Spleen (tissue), 13 donors: ENCODE results near the gene PTGER1. TPM values are rescaled to one million over a fixed set of nuclear protein-coding genes. Genes with fewer than 3 reads are reported as not detected.

Experiments used
- DNase-seq: peaks from one replicate; pipeline ENCODE4 v3.0.0-alpha.2; 2020
- H3K27ac ChIP-seq, 8 donors: fragments of 200-600 bp; sonication (generic) in 7 of 8; 1 replicate in 4 of 8; 2 replicates in 4 of 8; pipeline versions ENCODE4 v1.5.0 to v1.8.0; 2016 to 2021; ENCODE audit warnings: inconsistent platforms in 4 of 8, mild to moderate bottlenecking in 4 of 8, moderate library complexity in 1 of 8
- H3K27me3 ChIP-seq, 7 donors: fragments of 200-600 bp; sonication (generic) in 6 of 7; replicated peaks in 1 of 7; 1 replicate in 4 of 7; 2 replicates in 3 of 7; pipeline versions ENCODE4 v1.5.0 to v1.8.0; 2016 to 2021; ENCODE audit warnings: inconsistent platforms in 3 of 7, mild to moderate bottlenecking in 1 of 7
- H3K36me3 ChIP-seq, 6 donors: fragments of 200-600 bp; sonication (generic) in 5 of 6; 1 replicate in 4 of 6; 2 replicates in 2 of 6; pipeline versions ENCODE4 v1.5.0 to v1.8.0; 2016 to 2021; ENCODE audit warnings: inconsistent platforms in 2 of 6
- H3K4me1 ChIP-seq, 6 donors: fragments of 200-600 bp; sonication (generic) in 5 of 6; 1 replicate in 3 of 6; 2 replicates in 3 of 6; pipeline versions ENCODE4 v1.5.0 to v1.8.0; 2016 to 2021; ENCODE audit warnings: inconsistent platforms in 3 of 6
- H3K4me3 ChIP-seq, 8 donors: fragments of 200-600 bp; sonication (generic) in 7 of 8; 1 replicate in 4 of 8; 2 replicates in 4 of 8; pipeline versions ENCODE4 v1.5.0 to v1.8.0; 2016 to 2021; ENCODE audit warnings: inconsistent platforms in 4 of 8, mild to moderate bottlenecking in 4 of 8, moderate library complexity in 2 of 8
- H3K9me3 ChIP-seq, 8 donors: fragments of 200-600 bp; sonication (generic) in 7 of 8; 1 replicate in 4 of 8; 2 replicates in 4 of 8; pipeline versions ENCODE4 v1.5.0 to v1.8.0; 2016 to 2021; ENCODE audit warnings: inconsistent platforms in 4 of 8
- POLR2A ChIP-seq, 3 donors: fragments of 450-650 bp; IDR thresholded peaks; one replicate each; pipeline ENCODE4 v1.5.1; 2017; ENCODE audit warnings: antibody characterized with exemption in 3 of 3, mild to moderate bottlenecking in 1 of 3
- POLR2AphosphoS5 ChIP-seq, 3 donors: sonication (generic); formaldehyde crosslinking; IDR thresholded peaks; one replicate each; pipeline ENCODE4 v1.5.1; 2017; ENCODE audit warnings: antibody characterized with exemption in 3 of 3
- WGBS, 5 donors: extraction: QIAGEN DNeasy Blood & Tissue Kit in 3 of 5; methylation state at CpG; one replicate each; pipeline versions ENCODE4 v1.1.5 to v1.1.7; 2013 to 2018; 5-methylcytosine and 5-hydroxymethylcytosine counted together
- intact Hi-C: fragments of 100-400 bp; cut with DNase I; formaldehyde crosslinking; loops from one replicate; pipeline ENCODE4 v1.15.0; 2023; ENCODE audit warnings: low total_unique reads
- long read RNA-seq, 2 donors: transcript quantifications; one replicate each; lab custom pipeline, GENCODE V29; 2026
- polyA plus RNA-seq, 3 donors: library from polyadenylated mRNA; stranded (reverse); fragments of 200-250 nt; gene quantifications; one replicate each; pipeline ENCODE4 v1.2.1, GENCODE V29; 2013
- total RNA-seq, 7 donors: library from RNA; depleted of rRNA in 3 of 7; stranded (reverse); fragments of >200 nt in 3 of 7; fragmentation: NEBNext Ultra II Directional in 4 of 7; extraction: Animal tissue kit (Norgen Biotek cat#: 25700) in 4 of 7; gene quantifications; one replicate each; pipeline versions ENCODE4 v1.1.0 to v1.2.1, GENCODE V29; 2016 to 2021
- TF ChIP-seq, protein P1 (sequence below), 11 experiments: fragments of 200-600 bp in 7 of 11; fragments of 450-650 bp in 4 of 11; sonication (generic) in 4 of 11; IDR thresholded peaks in 8 of 11; conservative IDR thresholded peaks in 3 of 11; 1 replicate in 7 of 11; 2 replicates in 4 of 11; pipeline versions ENCODE4 v1.4.0 to v1.8.0; 2016 to 2021; ENCODE audit warnings: antibody characterized with exemption in 11 of 11, inconsistent platforms in 4 of 11, mild to moderate bottlenecking in 1 of 11
- donor health status: healthy with polysubstance abuse.
- donor health status: DM: no; HTN: no; CAD: no; lungs with moderate emphysema.
- donor health status: DM: no; HTN: no; CAD: no.
- donor health status: Bipolar disorder and iron deficiency.
- donor health status: healthy.
- donor health status: DM: no; HTN: no; CAD: no.
- donor health status: DM: yes; HTN: yes; CAD: no.

PTGER1 gene, protein sequence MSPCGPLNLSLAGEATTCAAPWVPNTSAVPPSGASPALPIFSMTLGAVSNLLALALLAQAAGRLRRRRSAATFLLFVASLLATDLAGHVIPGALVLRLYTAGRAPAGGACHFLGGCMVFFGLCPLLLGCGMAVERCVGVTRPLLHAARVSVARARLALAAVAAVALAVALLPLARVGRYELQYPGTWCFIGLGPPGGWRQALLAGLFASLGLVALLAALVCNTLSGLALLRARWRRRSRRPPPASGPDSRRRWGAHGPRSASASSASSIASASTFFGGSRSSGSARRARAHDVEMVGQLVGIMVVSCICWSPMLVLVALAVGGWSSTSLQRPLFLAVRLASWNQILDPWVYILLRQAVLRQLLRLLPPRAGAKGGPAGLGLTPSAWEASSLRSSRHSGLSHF
- total RNA-seq = 10 to 100 TPM in 5 of 7 donors, 1 to 10 TPM in 2; 4.6 to 26.8 (median 12.4) TPM
- 1 to 10 TPM; 1.8 to 2.8 (median 2.2) TPM for polyA plus RNA-seq
- long read RNA-seq, donor 1, transcript PTGER1-201 (3 exons, 1,421 nt) = major isoform, 16 of 16 reads
- long read RNA-seq, donor 1, partial matches to known transcripts = 0 of 16 reads
- long read RNA-seq, donor 1, other reads (novel, unspliced or antisense) = 0 of 16 reads
- long read RNA-seq, donor 2, transcript PTGER1-201 (3 exons, 1,421 nt) = major isoform, 11 of 11 reads
- long read RNA-seq, donor 2, partial matches to known transcripts = 0 of 11 reads
- long read RNA-seq, donor 2, other reads (novel, unspliced or antisense) = 0 of 11 reads

DNA sequence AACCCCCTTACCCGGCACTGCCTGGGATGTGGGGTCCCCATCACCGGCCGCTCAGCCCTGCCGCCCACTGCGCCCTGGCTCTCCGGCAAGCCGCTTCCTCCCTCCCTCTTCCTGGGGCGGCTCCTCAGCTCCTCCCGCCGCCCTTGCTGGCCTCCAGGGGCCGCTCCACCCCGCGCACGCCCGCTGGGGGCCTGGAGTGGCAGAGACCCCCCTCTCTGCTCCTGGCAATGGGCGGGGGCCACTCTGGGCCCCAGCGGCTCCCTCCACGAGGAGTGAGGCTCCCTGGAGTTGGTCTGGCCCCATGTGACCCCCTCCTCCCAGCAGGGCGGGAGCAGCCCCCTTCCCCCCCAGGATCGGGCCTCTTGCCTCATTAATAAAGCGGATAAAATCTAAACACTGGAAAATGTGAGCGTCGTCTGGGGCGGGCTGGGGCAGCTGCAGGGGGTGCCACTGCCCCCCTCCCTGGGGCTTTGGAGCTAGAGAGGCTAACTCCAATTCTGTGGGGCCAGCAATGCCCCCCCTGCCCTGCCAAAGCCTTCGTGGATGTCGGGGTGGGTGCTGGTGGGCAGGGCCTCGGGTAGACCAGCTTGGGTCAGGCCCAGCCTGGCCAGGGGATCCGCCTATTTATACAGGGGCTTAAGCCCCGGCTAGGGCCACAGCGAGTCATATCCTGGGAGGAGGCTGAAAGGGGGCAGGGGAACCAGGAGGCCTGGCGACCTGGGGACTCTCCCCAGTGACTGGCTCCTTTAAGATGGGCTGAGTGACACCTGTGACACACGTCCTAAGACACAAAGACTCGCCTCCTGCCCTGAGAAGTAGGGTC lies at the start of gene PTGER1:
TSS of gene PTGER1 (minus strand) at position 104 of the 823 bp plus-strand sequence. CDS start 1,034 bp downstream, outside the sequence.
- Histone ChIP-seq H3K36me3 (peaks cover 0 to 49% (median 25%) of the 10 kb centered on the region in 6 donors), H3K27ac (peak within 1 kb of the TSS in 6 of 8 donors; percentile 37 to 75 (median 69)), H3K4me1 (peaks cover 27 to 94% (median 61%) of the 10 kb centered on the region in 6 donors), H3K27me3 (peaks cover 0 to 49% (median 35%) of the 10 kb centered on the region in 7 donors), H3K9me3 (no peaks in the 10 kb centered on the region), H3K4me3 (peak within 1 kb of the TSS; percentile 3 to 63 (median 14))
- DNase-seq = no peak
- 6 to 31% (median 11%) methylated on average over 11 to 33 of the region's 33 CpGs for WGBS, 5 donors
- intact Hi-C loops = no loop called here
- peak in 2 of 3 donors; percentile 47 to 64 for TF ChIP-seq POLR2AphosphoS5 (IDR thresholded peaks at IDR 0.05)
- no peak for TF ChIP-seq POLR2A (IDR thresholded peaks at IDR 0.05)
- TF ChIP-seq, protein P1, sequence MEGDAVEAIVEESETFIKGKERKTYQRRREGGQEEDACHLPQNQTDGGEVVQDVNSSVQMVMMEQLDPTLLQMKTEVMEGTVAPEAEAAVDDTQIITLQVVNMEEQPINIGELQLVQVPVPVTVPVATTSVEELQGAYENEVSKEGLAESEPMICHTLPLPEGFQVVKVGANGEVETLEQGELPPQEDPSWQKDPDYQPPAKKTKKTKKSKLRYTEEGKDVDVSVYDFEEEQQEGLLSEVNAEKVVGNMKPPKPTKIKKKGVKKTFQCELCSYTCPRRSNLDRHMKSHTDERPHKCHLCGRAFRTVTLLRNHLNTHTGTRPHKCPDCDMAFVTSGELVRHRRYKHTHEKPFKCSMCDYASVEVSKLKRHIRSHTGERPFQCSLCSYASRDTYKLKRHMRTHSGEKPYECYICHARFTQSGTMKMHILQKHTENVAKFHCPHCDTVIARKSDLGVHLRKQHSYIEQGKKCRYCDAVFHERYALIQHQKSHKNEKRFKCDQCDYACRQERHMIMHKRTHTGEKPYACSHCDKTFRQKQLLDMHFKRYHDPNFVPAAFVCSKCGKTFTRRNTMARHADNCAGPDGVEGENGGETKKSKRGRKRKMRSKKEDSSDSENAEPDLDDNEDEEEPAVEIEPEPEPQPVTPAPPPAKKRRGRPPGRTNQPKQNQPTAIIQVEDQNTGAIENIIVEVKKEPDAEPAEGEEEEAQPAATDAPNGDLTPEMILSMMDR (IDR thresholded peaks at IDR 0.05 in 8 of 11, conservative IDR thresholded peaks at IDR 0.05 in 3 of 11) = peak in 6 of 11 experiments; percentile 27 to 57 (median 44)

DNA sequence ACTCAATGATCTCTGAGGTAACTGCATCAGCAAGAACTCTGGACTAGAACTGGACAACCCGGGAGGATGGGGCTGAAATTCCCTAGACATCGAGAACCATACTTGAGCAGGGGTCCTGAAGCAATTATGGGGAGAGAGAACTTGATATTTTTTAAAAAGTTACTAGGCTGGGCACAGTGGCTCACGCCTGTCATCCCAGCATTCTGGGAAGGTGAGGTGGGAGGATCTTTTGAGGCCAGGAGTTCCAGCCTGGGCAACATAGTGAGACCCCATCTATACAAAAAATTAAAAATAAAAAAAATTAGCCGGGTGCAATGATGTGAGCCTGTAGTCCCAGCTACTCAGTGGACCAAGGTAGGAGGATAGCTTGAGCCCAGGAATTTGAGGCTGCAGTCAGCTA lies 45.4 kb upstream of the PTGER1 start:
- Histone ChIP-seq H3K27ac (peak overlapping the region in 7 of 8 donors; percentile 70 to 100 (median 99)), H3K36me3 (peaks cover 0 to 13% (median 10%) of the 10 kb centered on the region in 6 donors), H3K4me3 (no peak overlapping the region), H3K27me3 (no peaks in the 10 kb centered on the region), H3K4me1 (peaks cover 27 to 82% (median 48%) of the 10 kb centered on the region in 6 donors), H3K9me3 (no peaks in the 10 kb centered on the region)
- WGBS, 5 donors = 91 to 96% (median 93%) methylated on average over 4 of the region's 4 CpGs
- intact Hi-C loops = no loop called here
- DNase-seq = no peak
- TF ChIP-seq, protein P1 (IDR thresholded peaks at IDR 0.05 in 8 of 11, conservative IDR thresholded peaks at IDR 0.05 in 3 of 11) = no peak
- TF ChIP-seq POLR2AphosphoS5 (IDR thresholded peaks at IDR 0.05) (no peak), POLR2A (IDR thresholded peaks at IDR 0.05) (no peak)

DNA sequence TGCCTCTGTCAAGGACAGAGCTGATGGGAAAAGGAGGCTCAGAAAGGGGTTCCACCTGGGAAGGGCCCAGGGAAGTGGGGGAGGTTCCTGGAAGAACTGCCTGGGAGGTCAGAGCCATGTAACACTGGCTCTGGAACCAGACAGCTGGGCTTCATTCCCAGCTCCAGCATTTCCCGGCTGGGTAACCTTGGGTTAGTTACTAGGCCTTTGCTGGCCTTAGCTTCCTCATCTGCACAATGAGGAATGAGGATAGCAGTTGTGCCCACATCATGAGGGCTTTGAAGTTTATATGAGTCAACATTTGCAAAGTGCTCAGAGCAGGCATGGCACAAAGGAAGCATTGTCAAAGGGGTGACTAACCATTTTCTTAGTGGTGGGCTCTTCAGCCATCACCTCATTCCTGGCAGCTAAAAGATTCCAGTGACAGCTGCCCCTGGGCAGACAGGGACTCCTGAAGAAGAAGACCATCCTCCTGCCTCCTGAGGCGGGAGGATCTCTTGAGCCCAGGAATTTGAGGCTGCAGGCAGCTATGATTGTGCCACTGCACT lies 44.8 kb upstream of the PTGER1 start:
- Histone ChIP-seq H3K27me3 (no peaks in the 10 kb centered on the region), H3K4me1 (peaks cover 33 to 88% (median 54%) of the 10 kb centered on the region in 6 donors), H3K9me3 (no peaks in the 10 kb centered on the region), H3K4me3 (no peak overlapping the region), H3K27ac (peak overlapping the region; percentile 6 to 100 (median 99)), H3K36me3 (peaks cover 0 to 19% (median 16%) of the 10 kb centered on the region in 6 donors)
- peak in 1 of 3 donors; percentile 38 for TF ChIP-seq POLR2AphosphoS5 (IDR thresholded peaks at IDR 0.05)
- TF ChIP-seq, protein P1 (IDR thresholded peaks at IDR 0.05 in 8 of 11, conservative IDR thresholded peaks at IDR 0.05 in 3 of 11) = no peak
- intact Hi-C loops = no loop called here
- no peak for DNase-seq
- 66 to 78% (median 75%) methylated on average over 1 to 2 of the region's 2 CpGs for WGBS, 5 donors
